Hypothalamus (tissue), 51 donors: ENCODE results near the gene MERTK.
"Not testable (repeated sequence)": the region's sequence is repeated elsewhere in the genome, so short reads cannot be mapped to it uniquely, and the experiment has no call there.

Experiments used
- DNase-seq, 51 donors: peaks; one replicate each; lab custom pipeline; 2025; lab: John Stamatoyannopoulos, UW

MERTK gene

GRCh38 chr2:111944531-111945210 lies 46.3 kb downstream of the MERTK start:
- no peak for DNase-seq

- no peak for DNase-seq
Measured at GRCh38 chr2:111945444-111946293, 47.3 kb downstream of the MERTK start.

- DNase-seq: peak in 5 of 51 donors; percentile 13 to 31 (median 21)
Measured at GRCh38 chr2:111946294-111947114, 48.1 kb downstream of the MERTK start.

GRCh38 chr2:111947219-111947618 lies 48.8 kb downstream of the MERTK start:
- no peak for DNase-seq

GRCh38 chr2:111948832-111949231 lies 50.4 kb downstream of the MERTK start:
- no peak for DNase-seq

- DNase-seq: no peak
Measured at GRCh38 chr2:111950236-111950635, 51.8 kb downstream of the MERTK start.

GRCh38 chr2:111951486-111951885 lies 53.1 kb downstream of the MERTK start:
- DNase-seq: no peak

GRCh38 chr2:111952871-111953452 lies 54.6 kb downstream of the MERTK start:
- no peak for DNase-seq

- DNase-seq: no peak
Measured at GRCh38 chr2:111954602-111955332, 56.4 kb downstream of the MERTK start.

GRCh38 chr2:111957872-111958354 lies 59.5 kb downstream of the MERTK start:
- no peak for DNase-seq

GRCh38 chr2:111958901-111959300 lies 60.5 kb downstream of the MERTK start:
- no peak for DNase-seq

GRCh38 chr2:111961663-111962062 lies 63.3 kb downstream of the MERTK start:
- no peak for DNase-seq

- DNase-seq: not testable (repeated sequence)
Measured at GRCh38 chr2:111963086-111963485, 64.7 kb downstream of the MERTK start.

- DNase-seq: not testable (repeated sequence)
Measured at GRCh38 chr2:111963508-111963907, 65.1 kb downstream of the MERTK start.

GRCh38 chr2:111965062-111965461 lies 66.7 kb downstream of the MERTK start:
- no peak for DNase-seq

- DNase-seq: no peak
Measured at GRCh38 chr2:111966241-111966640, 67.8 kb downstream of the MERTK start.

GRCh38 chr2:111967018-111967417 lies 68.6 kb downstream of the MERTK start:
- no peak for DNase-seq

- DNase-seq: no peak
Measured at GRCh38 chr2:111970453-111970852, 72.0 kb downstream of the MERTK start.

GRCh38 chr2:111972955-111973565 lies 74.7 kb downstream of the MERTK start:
- no peak for DNase-seq
